AG04450 (cell line): Measurements from ENCODE around the gene SFMBT2. TPM values are rescaled to one million over a fixed set of nuclear protein-coding genes. Genes with fewer than 3 reads are reported as not detected.

Source experiments
- CTCF ChIA-PET: fragments of 300-600, 350-600 bp; formaldehyde crosslinking; extraction: SDS; loops from one replicate; lab custom pipeline; 2022; ENCODE audit warnings: antibody characterized with exemption, inconsistent platforms; lab: Charles Lee
- POLR2A ChIA-PET: fragments of 350-600 bp; formaldehyde crosslinking; extraction: SDS; loops from one replicate; lab custom pipeline; 2021; ENCODE audit warnings: antibody characterized with exemption, inconsistent platforms; lab: Yijun Ruan, JAX
- DNase-seq: peaks from one replicate; pipeline ENCODE4 v3.0.0-alpha.2; 2011; ENCODE audit warnings: low read depth, low spot score
- H3K27ac ChIP-seq: one replicate; pipeline ENCODE4 v1.5.1; 2012; ENCODE audit warnings: low read depth, low read length, control low read depth
- H3K27me3 ChIP-seq: one replicate; pipeline ENCODE4 v1.6.0; 2012; ENCODE audit warnings: low read length; ENCODE audit not compliant: control insufficient read depth, insufficient read depth
- H3K4me3 ChIP-seq: 2 replicates; pipeline ENCODE4 v1.5.1; 2011; ENCODE audit warnings: mild to moderate bottlenecking, low read depth, low read length, control low read depth
- H3K9me3 ChIP-seq: 2 replicates; pipeline ENCODE4 v1.5.1; 2012; ENCODE audit warnings: low read length; ENCODE audit not compliant: control insufficient read depth, insufficient read depth
- polyA plus RNA-seq: library from polyadenylated mRNA; depleted of rRNA; stranded (reverse); fragments of >200 nt; gene quantifications from 2 replicates; pipeline ENCODE4 v1.2.3, GENCODE V29; 2011
- TF ChIP-seq, protein P1 (sequence below): IDR thresholded peaks from 2 replicates; pipeline ENCODE4 v1.5.1; 2011; ENCODE audit warnings: low read depth, low read length, control low read depth, inconsistent platforms

The SFMBT2 gene
- polyA plus RNA-seq, 1 experiment = 1.4 TPM

DNA sequence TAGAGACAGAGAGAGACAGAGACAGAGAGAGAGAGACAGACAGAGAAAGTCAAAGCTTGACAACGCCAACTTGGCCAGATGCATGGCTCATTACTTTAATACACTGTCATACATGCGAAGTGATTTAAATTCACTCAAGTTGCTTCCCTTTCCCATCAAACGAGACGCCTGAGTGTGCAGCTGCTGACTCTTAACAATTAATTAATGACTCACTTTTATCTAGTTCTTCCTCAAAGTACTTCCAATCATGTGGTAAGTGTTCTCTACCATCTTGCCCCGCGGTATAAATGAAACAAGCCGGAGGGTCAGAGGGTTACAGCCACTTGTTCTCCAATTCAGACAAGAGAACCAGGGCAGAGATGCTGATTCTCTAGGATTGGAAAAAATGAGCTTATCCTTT is 90.8 kb downstream of the SFMBT2 start:
- POLR2A ChIA-PET = no interaction called here
- Histone ChIP-seq H3K4me3 (no peak overlapping the region), H3K27ac (no peak overlapping the region), H3K9me3 (peaks cover 5% of the 10 kb centered on the region; the same call in 1 of the 2 replicates), H3K27me3 (no peaks in the 10 kb centered on the region)
- CTCF ChIA-PET = no interaction called here
- TF ChIP-seq, protein P1, sequence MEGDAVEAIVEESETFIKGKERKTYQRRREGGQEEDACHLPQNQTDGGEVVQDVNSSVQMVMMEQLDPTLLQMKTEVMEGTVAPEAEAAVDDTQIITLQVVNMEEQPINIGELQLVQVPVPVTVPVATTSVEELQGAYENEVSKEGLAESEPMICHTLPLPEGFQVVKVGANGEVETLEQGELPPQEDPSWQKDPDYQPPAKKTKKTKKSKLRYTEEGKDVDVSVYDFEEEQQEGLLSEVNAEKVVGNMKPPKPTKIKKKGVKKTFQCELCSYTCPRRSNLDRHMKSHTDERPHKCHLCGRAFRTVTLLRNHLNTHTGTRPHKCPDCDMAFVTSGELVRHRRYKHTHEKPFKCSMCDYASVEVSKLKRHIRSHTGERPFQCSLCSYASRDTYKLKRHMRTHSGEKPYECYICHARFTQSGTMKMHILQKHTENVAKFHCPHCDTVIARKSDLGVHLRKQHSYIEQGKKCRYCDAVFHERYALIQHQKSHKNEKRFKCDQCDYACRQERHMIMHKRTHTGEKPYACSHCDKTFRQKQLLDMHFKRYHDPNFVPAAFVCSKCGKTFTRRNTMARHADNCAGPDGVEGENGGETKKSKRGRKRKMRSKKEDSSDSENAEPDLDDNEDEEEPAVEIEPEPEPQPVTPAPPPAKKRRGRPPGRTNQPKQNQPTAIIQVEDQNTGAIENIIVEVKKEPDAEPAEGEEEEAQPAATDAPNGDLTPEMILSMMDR = no peak
- DNase-seq = no peak

DNA sequence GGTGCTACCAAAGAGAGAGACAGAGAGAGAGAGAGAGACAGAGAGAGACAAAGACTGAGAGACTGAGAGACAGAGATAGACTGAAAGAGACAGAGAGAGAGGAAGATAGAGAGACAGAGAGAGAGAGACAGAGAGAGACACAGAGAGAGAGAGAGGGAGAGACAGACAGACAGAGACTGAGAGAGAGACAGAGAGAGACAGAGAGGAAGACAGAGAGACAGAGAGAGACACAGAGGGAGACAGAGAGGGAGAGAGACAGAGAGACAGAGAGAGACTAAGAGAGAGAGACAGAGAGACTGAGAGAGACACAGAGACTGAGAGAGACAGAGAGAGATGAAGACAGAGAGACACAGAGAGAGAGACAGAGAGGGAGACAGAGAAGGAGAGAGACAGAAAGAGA is 91.2 kb downstream of the SFMBT2 start:
- no peak for DNase-seq
- POLR2A ChIA-PET = no interaction called here
- Histone ChIP-seq H3K4me3 (no peak overlapping the region), H3K27me3 (no peaks in the 10 kb centered on the region), H3K27ac (no peak overlapping the region), H3K9me3 (peaks cover 5% of the 10 kb centered on the region; the same call in 1 of the 2 replicates)
- TF ChIP-seq, protein P1 = no peak
- CTCF ChIA-PET = no interaction called here

DNA sequence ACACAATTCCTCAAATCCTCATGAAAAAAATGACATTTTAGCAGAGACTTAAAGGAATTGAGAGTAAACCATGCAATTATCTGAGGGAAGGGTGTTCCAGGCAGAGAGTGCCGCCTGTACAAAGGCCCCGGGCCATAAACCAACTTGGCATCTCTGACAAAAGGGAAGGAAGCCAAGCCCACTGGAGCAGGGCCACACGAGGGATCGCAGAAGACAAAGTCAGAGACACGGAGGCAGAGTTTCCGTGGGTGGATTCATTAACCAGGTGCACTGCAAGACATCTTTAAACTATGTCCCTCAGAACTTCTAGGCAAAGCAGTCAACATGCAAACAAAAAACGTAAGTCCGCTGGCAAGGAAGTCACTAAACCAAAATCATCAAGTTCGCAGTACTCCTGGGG is 92.0 kb downstream of the SFMBT2 start:
- no peak overlapping the region for H3K27ac ChIP-seq
- TF ChIP-seq, protein P1 = no peak
- no peak overlapping the region for H3K4me3 ChIP-seq
- ChIA-PET POLR2A (no interaction called here), CTCF (no interaction called here)
- H3K9me3 ChIP-seq = peaks cover 5% of the 10 kb centered on the region; the same call in 1 of the 2 replicates
- DNase-seq = no peak
- no peaks in the 10 kb centered on the region for H3K27me3 ChIP-seq

DNA sequence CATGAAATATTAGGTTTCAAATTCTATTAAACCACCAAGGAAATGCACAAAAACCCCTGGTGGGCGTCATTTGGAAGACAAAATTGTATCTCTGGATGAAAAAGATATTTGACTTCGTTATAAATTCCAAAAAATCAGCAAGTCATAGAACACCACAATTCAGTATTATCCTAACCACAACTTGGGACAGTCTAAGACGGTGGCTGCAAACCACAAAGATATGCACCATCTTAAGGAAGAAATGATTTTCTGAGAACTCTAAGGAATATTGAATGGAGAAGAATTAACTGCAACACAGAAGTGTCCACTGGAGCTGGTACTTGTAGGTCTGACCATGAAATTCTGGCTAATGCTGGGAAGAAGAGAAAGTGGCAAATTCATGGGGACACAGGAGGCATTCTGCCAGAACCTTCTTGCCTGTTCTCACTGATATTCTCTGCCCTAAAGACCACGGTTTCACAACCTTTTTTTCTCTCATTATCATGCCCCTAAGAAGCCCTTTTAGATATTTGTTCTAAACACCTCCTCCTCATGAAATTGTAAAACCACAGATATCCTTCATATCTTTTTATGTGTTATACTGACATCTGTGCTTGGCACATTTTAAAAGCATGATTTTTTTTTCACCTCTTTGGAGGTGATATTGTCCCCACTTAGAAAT is 92.9 kb downstream of the SFMBT2 start:
- Histone ChIP-seq H3K9me3 (peaks cover 5% of the 10 kb centered on the region; the same call in 1 of the 2 replicates), H3K27me3 (no peaks in the 10 kb centered on the region), H3K27ac (no peak overlapping the region), H3K4me3 (no peak overlapping the region)
- no peak for DNase-seq
- TF ChIP-seq, protein P1 = no peak
- ChIA-PET CTCF (no interaction called here), POLR2A (no interaction called here)

DNA sequence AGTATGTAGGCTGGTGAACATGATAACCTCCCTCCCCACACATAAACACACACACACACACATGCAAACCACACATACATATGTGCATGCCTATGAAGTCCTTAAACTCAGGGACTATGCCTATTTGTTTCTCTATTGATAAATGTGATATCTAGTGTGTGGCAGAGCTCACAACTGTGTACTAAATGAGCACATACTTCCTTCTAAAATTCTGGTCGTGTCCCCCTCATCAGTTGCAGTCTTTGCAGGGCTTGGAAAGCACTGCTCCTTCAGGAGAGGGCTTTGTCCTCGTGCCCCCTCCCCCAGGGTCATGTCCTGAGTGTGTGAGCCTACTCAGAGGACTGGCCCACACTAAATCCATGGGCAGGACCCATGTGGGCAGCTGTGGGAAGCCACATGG is 94.0 kb downstream of the SFMBT2 start:
- no peak overlapping the region for H3K4me3 ChIP-seq
- H3K27ac ChIP-seq = no peak overlapping the region
- TF ChIP-seq, protein P1 = no peak
- peaks cover 5% of the 10 kb centered on the region; the same call in 1 of the 2 replicates for H3K9me3 ChIP-seq
- H3K27me3 ChIP-seq = no peaks in the 10 kb centered on the region
- DNase-seq = no peak
- ChIA-PET POLR2A (no interaction called here), CTCF (no interaction called here)
